ENCODE measurements around the gene BICDL1. TPM values are rescaled to one million over a fixed set of nuclear protein-coding genes. Genes with fewer than 3 reads are reported as not detected.

Gene BICDL1
- polyA plus RNA-seq, 1 of the 3 experiments (the other 2 are of a cell fraction), result 0.35 TPM

GRCh38 chr12:120072472-120073249 is 83.6 kb downstream of the BICDL1 start:
- no peaks in the 10 kb centered on the region for H3K79me2 ChIP-seq (ENCODE audit: insufficient read depth)
- CTCF ChIA-PET, result interaction anchor here (0.8 to 2.2 kb wide), 3 partner anchors 14 to 78 kb away, joined by 3 to 8 read pairs (median 4); no protein-coding TSS in a partner anchor

More at GRCh38 chr12:120072472-120073249, 83.6 kb downstream of the BICDL1 start:
- WGBS (ENCODE audit: low lambda C conversion rate), result 67% methylated on average over 14 of the region's 18 CpGs
- Histone ChIP-seq H3K4me1 (ENCODE audit: control insufficient read depth in 1 of 2, insufficient read depth in 2 of 2, low read depth in 1 of 2, low read length in 1 of 2) (no peaks in the 10 kb centered on the region; a peak in 1 of 4 replicates), H3K9ac (no peak overlapping the region), H3K36me3 (replicated peaks in 1 of 2; ENCODE audit: control insufficient read depth in 1 of 2, insufficient read depth in 2 of 2, low read length in 1 of 2) (no peaks in the 10 kb centered on the region), H4K20me1 (ENCODE audit: insufficient read depth) (no peaks in the 10 kb centered on the region), H2AFZ (ENCODE audit: low read depth) (no peak overlapping the region), H3K9me3 (no peaks in the 10 kb centered on the region), H3K4me2 (no peak overlapping the region), H3K4me3 (ENCODE audit: low read depth in 2 of 2, low read length in 1 of 2) (no peak overlapping the region), H3K27ac (ENCODE audit: low read depth in 2 of 2, low read length in 1 of 2) (no peak overlapping the region), H3K9me2 (no peaks in the 10 kb centered on the region), H3F3A (replicated peaks; ENCODE audit: insufficient read depth) (no peaks in the 10 kb centered on the region), H3K27me3 (ENCODE audit: insufficient read depth) (no peaks in the 10 kb centered on the region; the same call in 1 of the 2 replicates)
- DNase-seq, result no peak
- TF ChIP-seq USF1 (IDR thresholded peaks at IDR 0.05; ENCODE audit: borderline replicate concordance, low read depth) (no peak), POLR2AphosphoS5 (IDR thresholded peaks at IDR 0.05; ENCODE audit: low read depth, low read length) (no peak), YY1 (IDR thresholded peaks at IDR 0.05; ENCODE audit: low read depth) (no peak), MXI1 (IDR thresholded peaks at IDR 0.05; ENCODE audit: low read depth, low read length) (no peak), EZH2phosphoT487 (IDR thresholded peaks at IDR 0.05; ENCODE audit: borderline replicate concordance, low read depth) (no peak), SMC3 (IDR thresholded peaks at IDR 0.05; ENCODE audit: low read depth, low read length) (no peak), MAX (IDR thresholded peaks at IDR 0.05; ENCODE audit: low read depth) (no peak), RCOR1 (IDR thresholded peaks at IDR 0.05; ENCODE audit: low read length) (no peak), JUND (IDR thresholded peaks at IDR 0.05) (no peak), FOXJ3 (CRISPR knock-in tag; IDR thresholded peaks at IDR 0.05) (no peak), TEAD4 (IDR thresholded peaks at IDR 0.05; ENCODE audit: borderline replicate concordance, insufficient read depth) (no peak), CTCF (IDR thresholded peaks at IDR 0.05) (no peak), GATA2 (CRISPR knock-in tag; IDR thresholded peaks at IDR 0.05) (no peak), TAF1 (IDR thresholded peaks at IDR 0.05; ENCODE audit: borderline replicate concordance, low read depth, low read length) (no peak), NRF1 (IDR thresholded peaks at IDR 0.05; ENCODE audit: low read depth, low read length) (no peak), SIN3A (IDR thresholded peaks at IDR 0.05; ENCODE audit: borderline replicate concordance, low read depth, low read length) (no peak)
- TF ChIP-seq, protein P1, sequence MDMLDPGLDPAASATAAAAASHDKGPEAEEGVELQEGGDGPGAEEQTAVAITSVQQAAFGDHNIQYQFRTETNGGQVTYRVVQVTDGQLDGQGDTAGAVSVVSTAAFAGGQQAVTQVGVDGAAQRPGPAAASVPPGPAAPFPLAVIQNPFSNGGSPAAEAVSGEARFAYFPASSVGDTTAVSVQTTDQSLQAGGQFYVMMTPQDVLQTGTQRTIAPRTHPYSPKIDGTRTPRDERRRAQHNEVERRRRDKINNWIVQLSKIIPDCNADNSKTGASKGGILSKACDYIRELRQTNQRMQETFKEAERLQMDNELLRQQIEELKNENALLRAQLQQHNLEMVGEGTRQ (IDR thresholded peaks at IDR 0.05; ENCODE audit: borderline replicate concordance, low read depth, low read length), result no peak
- POLR2A ChIA-PET, result no interaction called here
